A549 (cell line): ENCODE measurements around the gene GPBAR1. TPM values are rescaled to one million over a fixed set of nuclear protein-coding genes. Genes with fewer than 3 reads are reported as not detected.

Experiments
- ATAC-seq, 2 experiments: fragments of 200-7000 bp in 1 of 2; fragments of >200 bp in 1 of 2; cut with Nextera tagmentation in 1 of 2; cut with Tn5 transposase in 1 of 2; 3 replicates each; pipeline versions ENCODE4 v1.8.0 to v1.9.1; 2018 to 2020; ENCODE audit warnings: mild to moderate bottlenecking in 1 of 2, moderate library complexity in 1 of 2
- CTCF ChIA-PET: fragments of 300-600 bp; sonication (Branson Sonifier 250); formaldehyde crosslinking; extraction: SDS; loops from one replicate; lab custom pipeline; 2021; ENCODE audit warnings: antibody characterized with exemption, inconsistent platforms; lab: Yijun Ruan, JAX
- POLR2A ChIA-PET: fragments of 350-600 bp; formaldehyde crosslinking; extraction: SDS; loops from one replicate; lab custom pipeline; 2021; ENCODE audit warnings: antibody characterized with exemption, inconsistent platforms; lab: Yijun Ruan, JAX
- DNase-seq, 2 experiments: peaks; one replicate each; pipeline versions ENCODE4 v3.0.0 to v3.0.0-alpha.2; 2011 to 2016; ENCODE audit warnings: low read depth in 1 of 2, low spot score in 1 of 2
- FAIRE-seq: peaks from 2 replicates; lab custom pipeline; 2011; peaks lifted over from hg19 to GRCh38; lab: Jason Lieb, UNC
- H3K27ac ChIP-seq, 2 experiments: fragments of >200 bp; sonication (Bioruptor Twin); formaldehyde crosslinking; 3 replicates each; pipeline ENCODE4 v1.5.1; 2016 to 2017
- H3K4me1 ChIP-seq: fragments of >200 bp; sonication (Bioruptor Twin); formaldehyde crosslinking; 3 replicates; pipeline ENCODE4 v1.6.1; 2016
- H3K4me2 ChIP-seq: fragments of >200 bp; sonication (Bioruptor Twin); formaldehyde crosslinking; 3 replicates; pipeline ENCODE4 v1.6.1; 2016
- H3K4me3 ChIP-seq: fragments of >200 bp; sonication (Bioruptor Twin); formaldehyde crosslinking; 3 replicates; pipeline ENCODE4 v1.5.1; 2016
- H3K9me3 ChIP-seq: fragments of >200 bp; sonication (Bioruptor Twin); formaldehyde crosslinking; 3 replicates; pipeline ENCODE4 v1.6.1; 2016
- CBX2 ChIP-seq: fragments of 200-600 bp; sonication (generic); IDR thresholded peaks from 2 replicates; pipeline ENCODE4 v1.6.1; 2016; ENCODE audit warnings: low read depth, mild to moderate bottlenecking, borderline replicate concordance
- CEBPB ChIP-seq, 2 experiments: fragments of >200 bp in 1 of 2; sonication (Bioruptor Twin) in 1 of 2; formaldehyde crosslinking in 1 of 2; IDR thresholded peaks; 2 replicates each; pipeline ENCODE4 v1.6.1; 2012 to 2016
- CHD4 ChIP-seq: fragments of 200-600 bp; sonication (generic); IDR thresholded peaks from 2 replicates; pipeline ENCODE4 v1.6.1; 2016; ENCODE audit warnings: antibody characterized with exemption, mild to moderate bottlenecking, borderline replicate concordance
- EP300 ChIP-seq, 2 experiments: fragments of >200 bp; sonication (Bioruptor Twin); formaldehyde crosslinking; IDR thresholded peaks; 2 replicates in 1 of 2; 3 replicates in 1 of 2; pipeline ENCODE4 v1.6.1; 2016 to 2017
- ESRRA ChIP-seq: fragments of 150-350 bp; IDR thresholded peaks from 2 replicates; pipeline ENCODE4 v1.6.1; 2014; ENCODE audit warnings: mild to moderate bottlenecking, low read length, borderline replicate concordance
- FOSB ChIP-seq: fragments of 250-450 bp; sonication (Bioruptor Pico); IDR thresholded peaks from 2 replicates; pipeline ENCODE4 v1.5.0; 2020; ENCODE audit warnings: mild to moderate bottlenecking, moderate library complexity
- FOXS1 ChIP-seq: fragments of 250-450 bp; sonication (Bioruptor Pico); IDR thresholded peaks from 2 replicates; pipeline ENCODE4 v1.5.0; 2020; ENCODE audit warnings: mild to moderate bottlenecking, moderate library complexity
- JUN ChIP-seq, 2 experiments: fragments of >200 bp; sonication (Bioruptor Twin); formaldehyde crosslinking; IDR thresholded peaks; 2 replicates in 1 of 2; 3 replicates in 1 of 2; pipeline ENCODE4 v1.6.1; 2016 to 2017
- JUNB ChIP-seq: fragments of >200 bp; sonication (Bioruptor Twin); formaldehyde crosslinking; IDR thresholded peaks from 2 replicates; pipeline ENCODE4 v1.6.1; 2016
- KDM1A ChIP-seq: fragments of 200-600 bp; sonication (generic); IDR thresholded peaks from 2 replicates; pipeline ENCODE4 v1.6.1; 2016; ENCODE audit warnings: low read depth, mild to moderate bottlenecking
- KDM5A ChIP-seq: fragments of 200-600 bp; sonication (generic); IDR thresholded peaks from 2 replicates; pipeline ENCODE4 v1.6.1; 2016; ENCODE audit warnings: antibody characterized with exemption, mild to moderate bottlenecking
- MAZ ChIP-seq: fragments of 150-350 bp; IDR thresholded peaks from 2 replicates; pipeline ENCODE4 v1.6.1; 2014; ENCODE audit warnings: antibody characterized with exemption, low read depth, low read length, borderline replicate concordance
- NPAS2 ChIP-seq: fragments of 250-450 bp; sonication (Bioruptor Pico); IDR thresholded peaks from 2 replicates; pipeline ENCODE4 v1.8.0; 2022; ENCODE audit warnings: mild to moderate bottlenecking, moderate library complexity, borderline replicate concordance
- NR3C1 ChIP-seq: fragments of >200 bp; sonication (Bioruptor Twin); formaldehyde crosslinking; IDR thresholded peaks from 3 replicates; pipeline ENCODE4 v1.6.1; 2017
- PHF8 ChIP-seq: fragments of 200-600 bp; sonication (generic); IDR thresholded peaks from 2 replicates; pipeline ENCODE4 v1.6.1; 2016; ENCODE audit warnings: low read depth, mild to moderate bottlenecking, antibody characterized with exemption, moderate library complexity, borderline replicate concordance
- RARB ChIP-seq: fragments of 250-450 bp; sonication (Bioruptor Pico); IDR thresholded peaks from 2 replicates; pipeline ENCODE4 v1.8.0; 2021; ENCODE audit warnings: mild to moderate bottlenecking, moderate library complexity
- RCOR1 ChIP-seq: fragments of 150-350 bp; IDR thresholded peaks from 2 replicates; pipeline ENCODE4 v1.6.1; 2014; ENCODE audit warnings: antibody characterized with exemption, low read length, low read depth
- RFX5 ChIP-seq: fragments of 450-650 bp; IDR thresholded peaks from 2 replicates; pipeline ENCODE4 v1.7.1; 2014; ENCODE audit warnings: antibody characterized with exemption, mild to moderate bottlenecking, moderate library complexity
- SMC3 ChIP-seq: fragments of >200 bp; sonication (Bioruptor Twin); formaldehyde crosslinking; IDR thresholded peaks from 3 replicates; pipeline ENCODE4 v1.6.1; 2018; ENCODE audit warnings: inconsistent platforms
- SREBF2 ChIP-seq: fragments of 450-650 bp; IDR thresholded peaks from 2 replicates; pipeline ENCODE4 v1.6.1; 2014; ENCODE audit warnings: mild to moderate bottlenecking, moderate library complexity
- TFCP2L1 ChIP-seq: fragments of 250-450 bp; sonication (Bioruptor Pico); IDR thresholded peaks from 2 replicates; pipeline ENCODE4 v1.5.0; 2021; ENCODE audit warnings: mild to moderate bottlenecking
- TP53 ChIP-seq: fragments of 250-450 bp; sonication (Bioruptor Pico); IDR thresholded peaks from 2 replicates; pipeline ENCODE4 v1.5.0; 2021; ENCODE audit warnings: mild to moderate bottlenecking, moderate library complexity
- ZC3H11A ChIP-seq: fragments of 450-650 bp; IDR thresholded peaks from 2 replicates; pipeline ENCODE4 v1.6.1; 2014; ENCODE audit warnings: antibody characterized with exemption, mild to moderate bottlenecking
- WGBS: methylation state at CpG from one replicate; pipeline ENCODE4 v1.1.6; 2017; ENCODE audit errors: missing lambda C conversion rate; 5-methylcytosine and 5-hydroxymethylcytosine counted together
- polyA plus RNA-seq, 4 experiments: library from polyadenylated mRNA; depleted of rRNA in 3 of 4; stranded (reverse); fragments of >200 nt; fragmentation: RNase III in 1 of 4; extraction: RNeasy Plus Mini Kit Qiagen cat#74134 plus additional on column Dnase treatment in 1 of 4; gene quantifications; 2 replicates in 3 of 4; 3 replicates in 1 of 4; pipeline ENCODE4 v1.2.3, GENCODE V29; 2011 to 2017
- TF ChIP-seq, protein P1 (sequence below): fragments of >200 bp; sonication (Bioruptor Twin); formaldehyde crosslinking; IDR thresholded peaks from 3 replicates; pipeline ENCODE4 v1.5.1; 2016
- TF ChIP-seq, protein P2 (sequence below): fragments of 450-650 bp; IDR thresholded peaks from 2 replicates; pipeline ENCODE4 v1.6.1; 2014; ENCODE audit warnings: antibody characterized with exemption
- TF ChIP-seq, protein P3 (sequence below): fragments of 150-350 bp; IDR thresholded peaks from 2 replicates; pipeline ENCODE4 v1.6.1; 2014; ENCODE audit warnings: low read depth, mild to moderate bottlenecking, low read length

GPBAR1 gene
- polyA plus RNA-seq, 2 of the 4 experiments (the other 2 are of a cell fraction): 0.06 to 0.12 TPM

DNA sequence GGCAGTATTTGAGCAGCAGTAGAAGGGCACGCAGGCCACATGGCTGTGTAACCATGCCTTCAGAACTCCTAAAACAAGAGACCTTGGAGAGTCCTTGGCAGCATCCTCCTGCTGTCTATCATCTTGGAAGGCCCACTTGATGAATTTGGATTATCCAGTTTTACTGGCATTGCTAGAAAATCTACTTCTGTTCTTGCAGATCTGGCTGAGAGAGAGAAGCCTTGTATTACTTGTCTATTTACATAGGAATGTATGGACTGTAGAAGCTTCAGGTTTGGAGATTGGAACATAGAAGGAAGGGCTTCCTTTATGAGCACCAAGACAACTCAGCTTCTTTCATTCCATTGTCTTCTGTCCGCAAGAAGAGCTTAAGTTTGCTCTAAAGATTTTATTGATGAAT lies 16.1 kb upstream of the GPBAR1 start:
- no peak overlapping the region for H3K27ac ChIP-seq
- CTCF ChIA-PET: interaction anchor here (0.9 to 1.7 kb wide), 3 partner anchors 14 to 20 kb away, joined by 3 to 5 read pairs (median 4); partner anchors contain the start of gene GPBAR1
- ATAC-seq (no peak), FAIRE-seq (no peak), DNase-seq (no peak)
- TF ChIP-seq FOSB (CRISPR knock-in tag) (no peak), PHF8 (no peak), NR3C1 (no peak), ESRRA (no peak), CHD4 (no peak), KDM1A (no peak), SMC3 (no peak), FOXS1 (CRISPR knock-in tag) (no peak), CEBPB (IDR thresholded peaks at IDR 0.05) (no peak), SREBF2 (no peak), NPAS2 (CRISPR knock-in tag) (no peak), TP53 (CRISPR knock-in tag) (no peak), EP300 (IDR thresholded peaks at IDR 0.05) (no peak), JUNB (no peak)
- TF ChIP-seq, protein P1, sequence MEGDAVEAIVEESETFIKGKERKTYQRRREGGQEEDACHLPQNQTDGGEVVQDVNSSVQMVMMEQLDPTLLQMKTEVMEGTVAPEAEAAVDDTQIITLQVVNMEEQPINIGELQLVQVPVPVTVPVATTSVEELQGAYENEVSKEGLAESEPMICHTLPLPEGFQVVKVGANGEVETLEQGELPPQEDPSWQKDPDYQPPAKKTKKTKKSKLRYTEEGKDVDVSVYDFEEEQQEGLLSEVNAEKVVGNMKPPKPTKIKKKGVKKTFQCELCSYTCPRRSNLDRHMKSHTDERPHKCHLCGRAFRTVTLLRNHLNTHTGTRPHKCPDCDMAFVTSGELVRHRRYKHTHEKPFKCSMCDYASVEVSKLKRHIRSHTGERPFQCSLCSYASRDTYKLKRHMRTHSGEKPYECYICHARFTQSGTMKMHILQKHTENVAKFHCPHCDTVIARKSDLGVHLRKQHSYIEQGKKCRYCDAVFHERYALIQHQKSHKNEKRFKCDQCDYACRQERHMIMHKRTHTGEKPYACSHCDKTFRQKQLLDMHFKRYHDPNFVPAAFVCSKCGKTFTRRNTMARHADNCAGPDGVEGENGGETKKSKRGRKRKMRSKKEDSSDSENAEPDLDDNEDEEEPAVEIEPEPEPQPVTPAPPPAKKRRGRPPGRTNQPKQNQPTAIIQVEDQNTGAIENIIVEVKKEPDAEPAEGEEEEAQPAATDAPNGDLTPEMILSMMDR: no peak
- TF ChIP-seq, protein P2, sequence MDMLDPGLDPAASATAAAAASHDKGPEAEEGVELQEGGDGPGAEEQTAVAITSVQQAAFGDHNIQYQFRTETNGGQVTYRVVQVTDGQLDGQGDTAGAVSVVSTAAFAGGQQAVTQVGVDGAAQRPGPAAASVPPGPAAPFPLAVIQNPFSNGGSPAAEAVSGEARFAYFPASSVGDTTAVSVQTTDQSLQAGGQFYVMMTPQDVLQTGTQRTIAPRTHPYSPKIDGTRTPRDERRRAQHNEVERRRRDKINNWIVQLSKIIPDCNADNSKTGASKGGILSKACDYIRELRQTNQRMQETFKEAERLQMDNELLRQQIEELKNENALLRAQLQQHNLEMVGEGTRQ: no peak
- no peak overlapping the region for H3K4me3 ChIP-seq
- 94% methylated on average over 2 of the region's 2 CpGs for WGBS
- no peaks in the 10 kb centered on the region for H3K4me1 ChIP-seq
- H3K9me3 ChIP-seq: no peaks in the 10 kb centered on the region
- POLR2A ChIA-PET: no interaction called here
- no peak overlapping the region for H3K4me2 ChIP-seq

DNA sequence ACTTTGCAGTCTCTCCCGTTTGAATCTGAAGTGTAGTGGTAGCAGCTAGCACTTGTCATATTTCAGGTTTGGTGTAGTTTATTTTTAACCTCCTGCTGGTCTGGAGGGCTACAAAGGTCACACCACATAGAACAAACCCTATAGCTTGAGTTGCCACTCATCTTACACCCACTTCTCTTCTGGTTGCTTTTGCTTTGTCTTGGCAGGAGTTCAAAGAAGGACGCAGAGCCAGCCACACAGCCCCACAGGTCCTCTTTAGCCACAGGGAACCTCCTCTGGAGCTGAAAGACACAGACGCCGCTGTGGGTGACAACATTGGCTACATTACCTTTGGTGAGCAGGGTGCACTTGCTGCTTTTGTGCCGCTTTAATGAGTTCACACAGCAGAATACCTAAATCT lies 15.6 kb upstream of the GPBAR1 start:
- ChIA-PET CTCF (interaction anchor here (0.9 to 1.7 kb wide), 4 partner anchors 14 to 772 kb away, joined by 3 to 5 read pairs (median 4); partner anchors contain the start of gene GPBAR1), POLR2A (no interaction called here)
- Histone ChIP-seq H3K4me3 (no peak overlapping the region), H3K4me1 (no peaks in the 10 kb centered on the region), H3K4me2 (no peak overlapping the region), H3K27ac (no peak overlapping the region), H3K9me3 (no peaks in the 10 kb centered on the region)
- FAIRE-seq: no peak
- no peak for ATAC-seq
- TF ChIP-seq TP53 (CRISPR knock-in tag) (no peak), MAZ (no peak), RFX5 (no peak), ZC3H11A (no peak), RCOR1 (no peak), RARB (CRISPR knock-in tag) (no peak), TFCP2L1 (CRISPR knock-in tag) (no peak), KDM5A (no peak), JUN (IDR thresholded peaks at IDR 0.05) (no peak), CBX2 (no peak)
- TF ChIP-seq, protein P3, sequence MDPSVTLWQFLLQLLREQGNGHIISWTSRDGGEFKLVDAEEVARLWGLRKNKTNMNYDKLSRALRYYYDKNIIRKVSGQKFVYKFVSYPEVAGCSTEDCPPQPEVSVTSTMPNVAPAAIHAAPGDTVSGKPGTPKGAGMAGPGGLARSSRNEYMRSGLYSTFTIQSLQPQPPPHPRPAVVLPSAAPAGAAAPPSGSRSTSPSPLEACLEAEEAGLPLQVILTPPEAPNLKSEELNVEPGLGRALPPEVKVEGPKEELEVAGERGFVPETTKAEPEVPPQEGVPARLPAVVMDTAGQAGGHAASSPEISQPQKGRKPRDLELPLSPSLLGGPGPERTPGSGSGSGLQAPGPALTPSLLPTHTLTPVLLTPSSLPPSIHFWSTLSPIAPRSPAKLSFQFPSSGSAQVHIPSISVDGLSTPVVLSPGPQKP: no peak
- 83% methylated on average over 5 of the region's 5 CpGs for WGBS
- DNase-seq: no peak
